ENCODE measurements around the gene GREM2.

DNA sequence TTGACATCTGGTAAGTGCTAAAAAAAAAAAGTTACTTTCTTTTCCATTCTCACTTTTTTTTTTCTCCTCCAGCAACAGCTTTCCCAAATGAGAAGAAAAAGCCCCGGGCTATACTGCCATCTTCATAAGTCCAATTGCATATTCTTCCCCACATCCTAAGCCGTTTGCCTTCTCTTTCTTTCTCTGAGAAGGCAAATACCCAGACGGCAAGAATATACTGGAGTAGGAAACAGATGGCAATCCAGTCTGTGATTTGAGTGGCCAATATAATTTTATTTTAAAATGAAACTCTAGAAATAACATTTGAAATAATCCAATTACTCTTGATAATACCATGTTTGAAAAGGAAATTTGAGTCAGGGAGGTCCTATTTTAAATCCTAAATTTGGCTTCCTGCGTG, 44.6 kb upstream of the GREM2 start:
- TF ChIP-seq, protein P1, sequence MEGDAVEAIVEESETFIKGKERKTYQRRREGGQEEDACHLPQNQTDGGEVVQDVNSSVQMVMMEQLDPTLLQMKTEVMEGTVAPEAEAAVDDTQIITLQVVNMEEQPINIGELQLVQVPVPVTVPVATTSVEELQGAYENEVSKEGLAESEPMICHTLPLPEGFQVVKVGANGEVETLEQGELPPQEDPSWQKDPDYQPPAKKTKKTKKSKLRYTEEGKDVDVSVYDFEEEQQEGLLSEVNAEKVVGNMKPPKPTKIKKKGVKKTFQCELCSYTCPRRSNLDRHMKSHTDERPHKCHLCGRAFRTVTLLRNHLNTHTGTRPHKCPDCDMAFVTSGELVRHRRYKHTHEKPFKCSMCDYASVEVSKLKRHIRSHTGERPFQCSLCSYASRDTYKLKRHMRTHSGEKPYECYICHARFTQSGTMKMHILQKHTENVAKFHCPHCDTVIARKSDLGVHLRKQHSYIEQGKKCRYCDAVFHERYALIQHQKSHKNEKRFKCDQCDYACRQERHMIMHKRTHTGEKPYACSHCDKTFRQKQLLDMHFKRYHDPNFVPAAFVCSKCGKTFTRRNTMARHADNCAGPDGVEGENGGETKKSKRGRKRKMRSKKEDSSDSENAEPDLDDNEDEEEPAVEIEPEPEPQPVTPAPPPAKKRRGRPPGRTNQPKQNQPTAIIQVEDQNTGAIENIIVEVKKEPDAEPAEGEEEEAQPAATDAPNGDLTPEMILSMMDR (IDR thresholded peaks at IDR 0.05): no peak
- TF ChIP-seq, protein P2, sequence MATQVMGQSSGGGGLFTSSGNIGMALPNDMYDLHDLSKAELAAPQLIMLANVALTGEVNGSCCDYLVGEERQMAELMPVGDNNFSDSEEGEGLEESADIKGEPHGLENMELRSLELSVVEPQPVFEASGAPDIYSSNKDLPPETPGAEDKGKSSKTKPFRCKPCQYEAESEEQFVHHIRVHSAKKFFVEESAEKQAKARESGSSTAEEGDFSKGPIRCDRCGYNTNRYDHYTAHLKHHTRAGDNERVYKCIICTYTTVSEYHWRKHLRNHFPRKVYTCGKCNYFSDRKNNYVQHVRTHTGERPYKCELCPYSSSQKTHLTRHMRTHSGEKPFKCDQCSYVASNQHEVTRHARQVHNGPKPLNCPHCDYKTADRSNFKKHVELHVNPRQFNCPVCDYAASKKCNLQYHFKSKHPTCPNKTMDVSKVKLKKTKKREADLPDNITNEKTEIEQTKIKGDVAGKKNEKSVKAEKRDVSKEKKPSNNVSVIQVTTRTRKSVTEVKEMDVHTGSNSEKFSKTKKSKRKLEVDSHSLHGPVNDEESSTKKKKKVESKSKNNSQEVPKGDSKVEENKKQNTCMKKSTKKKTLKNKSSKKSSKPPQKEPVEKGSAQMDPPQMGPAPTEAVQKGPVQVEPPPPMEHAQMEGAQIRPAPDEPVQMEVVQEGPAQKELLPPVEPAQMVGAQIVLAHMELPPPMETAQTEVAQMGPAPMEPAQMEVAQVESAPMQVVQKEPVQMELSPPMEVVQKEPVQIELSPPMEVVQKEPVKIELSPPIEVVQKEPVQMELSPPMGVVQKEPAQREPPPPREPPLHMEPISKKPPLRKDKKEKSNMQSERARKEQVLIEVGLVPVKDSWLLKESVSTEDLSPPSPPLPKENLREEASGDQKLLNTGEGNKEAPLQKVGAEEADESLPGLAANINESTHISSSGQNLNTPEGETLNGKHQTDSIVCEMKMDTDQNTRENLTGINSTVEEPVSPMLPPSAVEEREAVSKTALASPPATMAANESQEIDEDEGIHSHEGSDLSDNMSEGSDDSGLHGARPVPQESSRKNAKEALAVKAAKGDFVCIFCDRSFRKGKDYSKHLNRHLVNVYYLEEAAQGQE (IDR thresholded peaks at IDR 0.05): no peak
- TF ChIP-seq EP300 (IDR thresholded peaks at IDR 0.05) (no peak), ZFP36 (IDR thresholded peaks at IDR 0.05; ENCODE audit: borderline replicate concordance, partially characterized antibody) (no peak), POLR2A (IDR thresholded peaks at IDR 0.05; ENCODE audit: low read length) (no peak), KDM5A (IDR thresholded peaks at IDR 0.05) (no peak), KDM1A (IDR thresholded peaks at IDR 0.05; ENCODE audit: low read depth) (no peak), SMC3 (IDR thresholded peaks at IDR 0.05) (no peak), HDAC2 (IDR thresholded peaks at IDR 0.05) (no peak)
- TF ChIP-seq, protein P3, sequence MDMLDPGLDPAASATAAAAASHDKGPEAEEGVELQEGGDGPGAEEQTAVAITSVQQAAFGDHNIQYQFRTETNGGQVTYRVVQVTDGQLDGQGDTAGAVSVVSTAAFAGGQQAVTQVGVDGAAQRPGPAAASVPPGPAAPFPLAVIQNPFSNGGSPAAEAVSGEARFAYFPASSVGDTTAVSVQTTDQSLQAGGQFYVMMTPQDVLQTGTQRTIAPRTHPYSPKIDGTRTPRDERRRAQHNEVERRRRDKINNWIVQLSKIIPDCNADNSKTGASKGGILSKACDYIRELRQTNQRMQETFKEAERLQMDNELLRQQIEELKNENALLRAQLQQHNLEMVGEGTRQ (IDR thresholded peaks at IDR 0.05): no peak

Data from A549 (cell line).